ENCODE results near the gene STOML1. TPM values are rescaled to one million over a fixed set of nuclear protein-coding genes. Genes with fewer than 3 reads are reported as not detected.

Gene STOML1
- total RNA-seq, 3 donors from 2014 or later: 11.5 to 13.4 (median 12.4) TPM

GRCh38 chr15:73948982-73949381 is 43.1 kb downstream of the STOML1 start:
- intact Hi-C loops (cut with DNase I, micrococcal nuclease): no loop called here
- ATAC-seq (no peak), DNase-seq (no peak)
- Histone ChIP-seq H3K4me3 (no peak overlapping the region), H3K4me1 (ENCODE audit: low read depth) (peaks cover 15% of the 10 kb centered on the region), H3K9me3 (no peaks in the 10 kb centered on the region), H3K36me3 (ENCODE audit: low read depth) (no peaks in the 10 kb centered on the region)
- TF ChIP-seq CTCF (IDR thresholded peaks at IDR 0.05): no peak

- Histone ChIP-seq H3K4me3 (no peak overlapping the region), H3K4me1 (ENCODE audit: low read depth) (peaks cover 15% of the 10 kb centered on the region), H3K36me3 (ENCODE audit: low read depth) (no peaks in the 10 kb centered on the region), H3K9me3 (no peaks in the 10 kb centered on the region)
- no peak for TF ChIP-seq CTCF (IDR thresholded peaks at IDR 0.05)
- intact Hi-C loops (cut with DNase I, micrococcal nuclease): no loop called here
- no peak for ATAC-seq
- no peak for DNase-seq
Observed at GRCh38 chr15:73948396-73948795, 43.7 kb downstream of the STOML1 start.

- ATAC-seq (no peak), DNase-seq (no peak)
- no peaks in the 10 kb centered on the region for H3K9me3 ChIP-seq
- peaks cover 15% of the 10 kb centered on the region for H3K4me1 ChIP-seq (ENCODE audit: low read depth)
- no peak for TF ChIP-seq CTCF (IDR thresholded peaks at IDR 0.05)
- no peaks in the 10 kb centered on the region for H3K36me3 ChIP-seq (ENCODE audit: low read depth)
- intact Hi-C loops (cut with DNase I, micrococcal nuclease): no loop called here
- no peak overlapping the region for H3K4me3 ChIP-seq
Observed at GRCh38 chr15:73947651-73948050, 44.4 kb downstream of the STOML1 start.

- ATAC-seq (no peak), DNase-seq (no peak)
- Histone ChIP-seq H3K4me3 (no peak overlapping the region), H3K36me3 (ENCODE audit: low read depth) (no peaks in the 10 kb centered on the region), H3K9me3 (no peaks in the 10 kb centered on the region), H3K4me1 (ENCODE audit: low read depth) (peaks cover 12% of the 10 kb centered on the region)
- TF ChIP-seq CTCF (IDR thresholded peaks at IDR 0.05): no peak
- intact Hi-C loops (cut with DNase I, micrococcal nuclease): no loop called here
Observed at GRCh38 chr15:73946795-73947370, 45.2 kb downstream of the STOML1 start.

- no peak for TF ChIP-seq CTCF (IDR thresholded peaks at IDR 0.05)
- H3K4me3 ChIP-seq: no peak overlapping the region
- DNase-seq (no peak), ATAC-seq (no peak)
- no peaks in the 10 kb centered on the region for H3K36me3 ChIP-seq (ENCODE audit: low read depth)
- intact Hi-C loops (cut with DNase I, micrococcal nuclease): no loop called here
- peaks cover 5% of the 10 kb centered on the region for H3K4me1 ChIP-seq (ENCODE audit: low read depth)
- H3K9me3 ChIP-seq: no peaks in the 10 kb centered on the region
Observed at GRCh38 chr15:73946046-73946721, 45.9 kb downstream of the STOML1 start.
